Activated naive CD8-positive, alpha-beta T cell treated with anti-CD3 and anti-CD28 coated beads, Interleukin-2, amount 50 U/mL, for 24 hours (primary cell): Measurements from ENCODE around the gene FAF2.

Experiments used
- ATAC-seq: fragments of 150-1000 bp; cut with Tn5 transposase; one replicate; pipeline ENCODE4 v1.10.0; 2021
- DNase-seq: peaks from one replicate; pipeline ENCODE4 v3.0.0; 2021
- H3K27ac Mint-ChIP-seq: one replicate; pipeline ENCODE4 v1.8.0; 2021; ENCODE audit warnings: mild to moderate bottlenecking, mixed read lengths
- H3K27me3 Mint-ChIP-seq: one replicate; pipeline ENCODE4 v1.8.0; 2021; ENCODE audit warnings: mixed read lengths
- H3K36me3 Mint-ChIP-seq: one replicate; pipeline ENCODE4 v1.8.0; 2021; ENCODE audit warnings: low read depth, mixed read lengths
- H3K4me1 Mint-ChIP-seq: one replicate; pipeline ENCODE4 v1.8.0; 2021; ENCODE audit warnings: mixed read lengths
- H3K4me3 Mint-ChIP-seq: one replicate; pipeline ENCODE4 v1.8.0; 2021; ENCODE audit warnings: mild to moderate bottlenecking, moderate library complexity, mixed read lengths
- H3K9me3 Mint-ChIP-seq: one replicate; pipeline ENCODE4 v1.8.0; 2021; ENCODE audit warnings: mixed read lengths

FAF2 gene

GRCh38 chr5:176521699-176522263, 73.6 kb downstream of the FAF2 start:
- no peak overlapping the region for H3K4me3 Mint-ChIP-seq
- ATAC-seq = no peak
- DNase-seq = no peak
- H3K27me3 Mint-ChIP-seq = no peaks in the 10 kb centered on the region
- peaks cover 14% of the 10 kb centered on the region for H3K4me1 Mint-ChIP-seq
- no peak overlapping the region for H3K27ac Mint-ChIP-seq
- no peaks in the 10 kb centered on the region for H3K36me3 Mint-ChIP-seq
- H3K9me3 Mint-ChIP-seq = no peaks in the 10 kb centered on the region

GRCh38 chr5:176524138-176524537, 76.0 kb downstream of the FAF2 start:
- Mint-ChIP-seq H3K27ac (no peak overlapping the region), H3K36me3 (peaks cover 3% of the 10 kb centered on the region), H3K9me3 (no peaks in the 10 kb centered on the region), H3K4me1 (peaks cover 25% of the 10 kb centered on the region), H3K4me3 (no peak overlapping the region), H3K27me3 (no peaks in the 10 kb centered on the region)
- no peak for ATAC-seq
- no peak for DNase-seq

GRCh38 chr5:176524987-176525386, 76.8 kb downstream of the FAF2 start:
- Mint-ChIP-seq H3K9me3 (no peaks in the 10 kb centered on the region), H3K27me3 (no peaks in the 10 kb centered on the region), H3K4me3 (no peak overlapping the region), H3K4me1 (peaks cover 32% of the 10 kb centered on the region), H3K36me3 (peaks cover 7% of the 10 kb centered on the region), H3K27ac (no peak overlapping the region)
- DNase-seq = no peak
- no peak for ATAC-seq

- no peaks in the 10 kb centered on the region for H3K9me3 Mint-ChIP-seq
- H3K4me1 Mint-ChIP-seq = peaks cover 32% of the 10 kb centered on the region
- peaks cover 7% of the 10 kb centered on the region for H3K36me3 Mint-ChIP-seq
- H3K27ac Mint-ChIP-seq = no peak overlapping the region
- ATAC-seq = no peak
- DNase-seq = no peak
- no peaks in the 10 kb centered on the region for H3K27me3 Mint-ChIP-seq
- H3K4me3 Mint-ChIP-seq = no peak overlapping the region
Measured at GRCh38 chr5:176525677-176526076, 77.5 kb downstream of the FAF2 start.

- Mint-ChIP-seq H3K9me3 (no peaks in the 10 kb centered on the region), H3K36me3 (peaks cover 11% of the 10 kb centered on the region), H3K27ac (no peak overlapping the region), H3K27me3 (no peaks in the 10 kb centered on the region), H3K4me1 (peaks cover 38% of the 10 kb centered on the region), H3K4me3 (no peak overlapping the region)
- ATAC-seq (no peak), DNase-seq (no peak)
Measured at GRCh38 chr5:176526462-176526861, 78.3 kb downstream of the FAF2 start.

- ATAC-seq (no peak), DNase-seq (no peak)
- Mint-ChIP-seq H3K4me3 (no peak overlapping the region), H3K9me3 (no peaks in the 10 kb centered on the region), H3K4me1 (peaks cover 41% of the 10 kb centered on the region), H3K36me3 (peaks cover 11% of the 10 kb centered on the region), H3K27ac (no peak overlapping the region), H3K27me3 (no peaks in the 10 kb centered on the region)
Measured at GRCh38 chr5:176527246-176528222, 79.3 kb downstream of the FAF2 start.

- H3K36me3 Mint-ChIP-seq = peaks cover 11% of the 10 kb centered on the region
- DNase-seq (no peak), ATAC-seq (no peak)
- peaks cover 41% of the 10 kb centered on the region for H3K4me1 Mint-ChIP-seq
- H3K9me3 Mint-ChIP-seq = no peaks in the 10 kb centered on the region
- H3K27ac Mint-ChIP-seq = no peak overlapping the region
- no peaks in the 10 kb centered on the region for H3K27me3 Mint-ChIP-seq
- no peak overlapping the region for H3K4me3 Mint-ChIP-seq
Measured at GRCh38 chr5:176528301-176528700, 80.1 kb downstream of the FAF2 start.

GRCh38 chr5:176528761-176529115, 80.6 kb downstream of the FAF2 start:
- ATAC-seq = no peak
- H3K9me3 Mint-ChIP-seq = no peaks in the 10 kb centered on the region
- no peak overlapping the region for H3K4me3 Mint-ChIP-seq
- no peaks in the 10 kb centered on the region for H3K27me3 Mint-ChIP-seq
- H3K27ac Mint-ChIP-seq = no peak overlapping the region
- DNase-seq = no peak
- peaks cover 11% of the 10 kb centered on the region for H3K36me3 Mint-ChIP-seq
- peaks cover 45% of the 10 kb centered on the region for H3K4me1 Mint-ChIP-seq

GRCh38 chr5:176529116-176529740, 81.0 kb downstream of the FAF2 start:
- ATAC-seq (no peak), DNase-seq (no peak)
- H3K9me3 Mint-ChIP-seq = no peaks in the 10 kb centered on the region
- peaks cover 11% of the 10 kb centered on the region for H3K36me3 Mint-ChIP-seq
- peaks cover 50% of the 10 kb centered on the region for H3K4me1 Mint-ChIP-seq
- no peak overlapping the region for H3K4me3 Mint-ChIP-seq
- H3K27ac Mint-ChIP-seq = peak overlapping the region; percentile 76
- no peaks in the 10 kb centered on the region for H3K27me3 Mint-ChIP-seq

- Mint-ChIP-seq H3K27ac (peak overlapping the region; percentile 76), H3K4me3 (peak overlapping the region; percentile 45), H3K9me3 (no peaks in the 10 kb centered on the region), H3K27me3 (no peaks in the 10 kb centered on the region), H3K36me3 (peaks cover 11% of the 10 kb centered on the region), H3K4me1 (peaks cover 55% of the 10 kb centered on the region)
- ATAC-seq (no peak), DNase-seq (peak; percentile 42)
Measured at GRCh38 chr5:176529741-176530141, 81.6 kb downstream of the FAF2 start.

GRCh38 chr5:176530393-176530982, 82.3 kb downstream of the FAF2 start:
- no peak overlapping the region for H3K27ac Mint-ChIP-seq
- no peaks in the 10 kb centered on the region for H3K27me3 Mint-ChIP-seq
- DNase-seq = no peak
- H3K9me3 Mint-ChIP-seq = no peaks in the 10 kb centered on the region
- H3K4me3 Mint-ChIP-seq = peak overlapping the region; percentile 26
- H3K4me1 Mint-ChIP-seq = peaks cover 61% of the 10 kb centered on the region
- peaks cover 15% of the 10 kb centered on the region for H3K36me3 Mint-ChIP-seq
- ATAC-seq = no peak

GRCh38 chr5:176530983-176531901, 83.1 kb downstream of the FAF2 start:
- H3K4me1 Mint-ChIP-seq = peaks cover 63% of the 10 kb centered on the region
- H3K27me3 Mint-ChIP-seq = no peaks in the 10 kb centered on the region
- ATAC-seq (peak; percentile 27), DNase-seq (peak; percentile 41)
- H3K27ac Mint-ChIP-seq = peak overlapping the region; percentile 59
- H3K9me3 Mint-ChIP-seq = no peaks in the 10 kb centered on the region
- H3K36me3 Mint-ChIP-seq = peaks cover 18% of the 10 kb centered on the region
- peak overlapping the region; percentile 35 for H3K4me3 Mint-ChIP-seq

GRCh38 chr5:176531902-176532493, 83.8 kb downstream of the FAF2 start:
- DNase-seq = no peak
- peaks cover 18% of the 10 kb centered on the region for H3K36me3 Mint-ChIP-seq
- H3K9me3 Mint-ChIP-seq = no peaks in the 10 kb centered on the region
- no peaks in the 10 kb centered on the region for H3K27me3 Mint-ChIP-seq
- peak overlapping the region; percentile 59 for H3K27ac Mint-ChIP-seq
- H3K4me1 Mint-ChIP-seq = peaks cover 62% of the 10 kb centered on the region
- peak overlapping the region; percentile 35 for H3K4me3 Mint-ChIP-seq
- no peak for ATAC-seq
